ENCODE results near the gene POLR3GL.
"Not testable (repeated sequence)": the region's sequence is repeated elsewhere in the genome, so short reads cannot be mapped to it uniquely, and the experiment has no call there.

POLR3GL gene

GRCh38 chr1:145932522-145933009 lies 31.9 kb upstream of the POLR3GL start:
- not testable (repeated sequence) for H3K27me3 ChIP-seq (ENCODE audit: insufficient read depth, poor library complexity, severe bottlenecking); H3K27ac ChIP-seq (replicated peaks); H3K4me3 ChIP-seq (replicated peaks; ENCODE audit: insufficient read depth, low read length)
- peak; percentile 30; the same call in 1 of the 2 replicates for TF ChIP-seq POLR2AphosphoS5 (IDR thresholded peaks at IDR 0.05; ENCODE audit: low read depth)
- DNase-seq (ENCODE audit: low read depth in 1 of 2, low spot score in 1 of 2) = peak in 1 of 2 experiments; percentile 69

GRCh38 chr1:145935708-145936107 lies 28.8 kb upstream of the POLR3GL start:
- no peak for DNase-seq (ENCODE audit: low read depth in 1 of 2, low spot score in 1 of 2)
- no peak overlapping the region for H3K4me3 ChIP-seq (replicated peaks; ENCODE audit: insufficient read depth, low read length)
- no peak overlapping the region for H3K27ac ChIP-seq (replicated peaks)
- TF ChIP-seq REST (IDR thresholded peaks at IDR 0.05; ENCODE audit: insufficient replicate concordance, low read depth) = no peak
- TF ChIP-seq POLR2AphosphoS5 (IDR thresholded peaks at IDR 0.05; ENCODE audit: low read depth) = no peak
- no peak for TF ChIP-seq GABPA (IDR thresholded peaks at IDR 0.05; ENCODE audit: low read depth)
- TF ChIP-seq CTCF (IDR thresholded peaks at IDR 0.05; ENCODE audit: insufficient read depth, low read length) = no peak
- no peak for TF ChIP-seq SPI1 (IDR thresholded peaks at IDR 0.05; ENCODE audit: borderline replicate concordance, low read depth)
- no peaks in the 10 kb centered on the region for H3K27me3 ChIP-seq (ENCODE audit: insufficient read depth, poor library complexity, severe bottlenecking)

- Histone ChIP-seq H3K4me3 (replicated peaks; ENCODE audit: insufficient read depth, low read length) (no peak overlapping the region), H3K27ac (replicated peaks) (no peak overlapping the region), H3K27me3 (ENCODE audit: insufficient read depth, poor library complexity, severe bottlenecking) (no peaks in the 10 kb centered on the region)
- no peak for DNase-seq (ENCODE audit: low read depth in 1 of 2, low spot score in 1 of 2)
- TF ChIP-seq SPI1 (IDR thresholded peaks at IDR 0.05; ENCODE audit: borderline replicate concordance, low read depth) = no peak
Measured at GRCh38 chr1:145936247-145936646, 28.2 kb upstream of the POLR3GL start.

GRCh38 chr1:145937436-145937835 lies 27.1 kb upstream of the POLR3GL start:
- Histone ChIP-seq H3K4me3 (replicated peaks; ENCODE audit: insufficient read depth, low read length) (no peak overlapping the region), H3K27ac (replicated peaks) (no peak overlapping the region), H3K27me3 (ENCODE audit: insufficient read depth, poor library complexity, severe bottlenecking) (no peaks in the 10 kb centered on the region)
- no peak for TF ChIP-seq CTCF (IDR thresholded peaks at IDR 0.05; ENCODE audit: insufficient read depth, low read length)
- no peak for TF ChIP-seq GABPA (IDR thresholded peaks at IDR 0.05; ENCODE audit: low read depth)
- TF ChIP-seq REST (IDR thresholded peaks at IDR 0.05; ENCODE audit: insufficient replicate concordance, low read depth) = no peak
- no peak for TF ChIP-seq POLR2AphosphoS5 (IDR thresholded peaks at IDR 0.05; ENCODE audit: low read depth)
- no peak for TF ChIP-seq SPI1 (IDR thresholded peaks at IDR 0.05; ENCODE audit: borderline replicate concordance, low read depth)
- DNase-seq (ENCODE audit: low read depth in 1 of 2, low spot score in 1 of 2) = no peak

GRCh38 chr1:145942405-145942804 lies 22.1 kb upstream of the POLR3GL start:
- Histone ChIP-seq H3K4me3 (replicated peaks; ENCODE audit: insufficient read depth, low read length) (no peak overlapping the region), H3K27ac (replicated peaks) (no peak overlapping the region), H3K27me3 (ENCODE audit: insufficient read depth, poor library complexity, severe bottlenecking) (no peaks in the 10 kb centered on the region)
- TF ChIP-seq POLR2AphosphoS5 (IDR thresholded peaks at IDR 0.05; ENCODE audit: low read depth) = no peak
- TF ChIP-seq SPI1 (IDR thresholded peaks at IDR 0.05; ENCODE audit: borderline replicate concordance, low read depth) = no peak
- TF ChIP-seq GABPA (IDR thresholded peaks at IDR 0.05; ENCODE audit: low read depth) = no peak
- TF ChIP-seq CTCF (IDR thresholded peaks at IDR 0.05; ENCODE audit: insufficient read depth, low read length) = no peak
- TF ChIP-seq REST (IDR thresholded peaks at IDR 0.05; ENCODE audit: insufficient replicate concordance, low read depth) = no peak
- no peak for DNase-seq (ENCODE audit: low read depth in 1 of 2, low spot score in 1 of 2)

Data from HL-60 (cell line).